HUES48 (cell line): ENCODE data around the gene SCAMP3.
A peak's percentile ranks its signal among the peaks of the same experiment; 100 is the strongest.

Source experiments
- H3K27ac ChIP-seq: one replicate; pipeline ENCODE4 v1.7.0; 2013; ENCODE audit warnings: low read depth, low read length, inconsistent platforms
- H3K27me3 ChIP-seq: 2 replicates; pipeline ENCODE4 v1.6.1; 2013; ENCODE audit warnings: mild to moderate bottlenecking, low read length; ENCODE audit not compliant: control insufficient read depth, insufficient read depth
- H3K36me3 ChIP-seq: 2 replicates; pipeline ENCODE4 v1.6.1; 2013; ENCODE audit warnings: low read length; ENCODE audit not compliant: control insufficient read depth, insufficient read depth
- H3K4me1 ChIP-seq: 2 replicates; pipeline ENCODE4 v1.6.1; 2013; ENCODE audit warnings: mild to moderate bottlenecking, low read length; ENCODE audit not compliant: control insufficient read depth, insufficient read depth
- H3K4me3 ChIP-seq: 2 replicates; pipeline ENCODE4 v1.5.1; 2013; ENCODE audit warnings: mild to moderate bottlenecking, low read depth, low read length
- H3K9ac ChIP-seq: 2 replicates; pipeline ENCODE4 v1.6.1; 2013; ENCODE audit warnings: mild to moderate bottlenecking, low read depth, low read length, moderate library complexity
- H3K9me3 ChIP-seq: 2 replicates; pipeline ENCODE4 v1.6.1; 2013; ENCODE audit warnings: low read length; ENCODE audit not compliant: control insufficient read depth, insufficient read depth

The SCAMP3 gene

DNA sequence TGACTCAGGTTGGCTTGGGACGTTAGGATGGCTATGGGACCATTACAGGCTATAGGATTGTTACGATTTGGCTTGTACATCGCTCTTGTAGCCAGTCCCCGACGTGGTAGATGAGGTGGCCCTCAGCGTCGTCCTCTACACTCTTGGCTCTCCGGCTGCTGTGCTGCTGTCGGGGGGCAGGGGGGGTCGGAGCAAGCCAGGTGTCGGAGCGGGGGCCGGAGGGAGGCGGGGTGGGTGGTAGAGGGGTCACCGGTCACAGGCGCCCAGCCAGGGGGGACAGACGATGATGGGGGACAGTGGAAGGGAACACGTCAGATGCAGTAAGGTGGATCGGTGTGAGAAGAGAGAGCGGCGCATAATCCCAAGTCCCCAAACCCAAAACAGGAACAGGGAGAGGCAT, 6.5 kb upstream of the SCAMP3 start:
- Histone ChIP-seq H3K9ac (no peak overlapping the region), H3K27ac (no peak overlapping the region), H3K4me1 (peaks cover 1% of the 10 kb centered on the region; the same call in 1 of the 2 replicates), H3K36me3 (peaks cover 79% of the 10 kb centered on the region), H3K27me3 (no peaks in the 10 kb centered on the region), H3K4me3 (no peak overlapping the region), H3K9me3 (no peaks in the 10 kb centered on the region)

DNA sequence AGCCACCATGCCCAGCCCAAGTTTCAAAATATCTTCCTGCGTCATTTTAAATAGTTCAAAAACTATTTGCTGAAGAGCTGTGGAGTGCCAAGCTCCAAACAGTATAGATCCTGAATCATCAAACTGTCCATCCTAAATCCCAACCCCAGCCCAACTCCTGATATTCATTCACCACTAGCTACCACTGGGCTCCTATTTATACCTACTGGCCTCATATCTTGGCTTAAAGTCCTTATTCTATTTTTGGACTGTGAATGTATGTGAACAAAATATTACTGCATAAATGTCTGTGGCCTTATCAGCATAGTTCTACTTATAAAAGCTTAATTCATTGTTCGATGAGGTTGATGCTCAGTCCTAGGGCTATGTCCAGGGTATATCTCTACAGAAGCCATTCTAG, 5.2 kb upstream of the SCAMP3 start:
- Histone ChIP-seq H3K27ac (no peak overlapping the region), H3K4me1 (no peaks in the 10 kb centered on the region), H3K27me3 (no peaks in the 10 kb centered on the region), H3K36me3 (peaks cover 90% of the 10 kb centered on the region), H3K9ac (no peak overlapping the region), H3K9me3 (no peaks in the 10 kb centered on the region), H3K4me3 (no peak overlapping the region)

DNA sequence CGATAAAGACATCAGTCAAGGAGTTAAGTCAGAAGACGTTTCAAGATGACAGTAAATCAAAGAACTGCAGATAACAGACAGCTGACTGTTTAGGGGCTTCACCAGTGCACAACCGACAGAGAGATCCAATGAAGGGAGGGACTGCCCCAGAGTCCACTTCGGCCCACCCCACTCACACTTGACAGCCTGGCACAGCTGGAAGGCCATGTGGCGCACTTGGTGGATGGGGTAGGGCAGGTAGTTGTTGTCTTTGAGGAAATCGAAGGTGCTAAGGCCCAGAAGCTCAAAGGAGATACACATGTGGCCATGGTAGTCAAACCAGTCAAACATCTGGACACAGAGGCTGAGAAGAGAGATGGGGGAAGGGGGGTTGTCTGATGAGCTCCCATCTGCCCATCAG, 4.4 kb upstream of the SCAMP3 start:
- Histone ChIP-seq H3K9me3 (no peaks in the 10 kb centered on the region), H3K27ac (no peak overlapping the region), H3K9ac (no peak overlapping the region), H3K27me3 (no peaks in the 10 kb centered on the region), H3K36me3 (peaks cover 86% of the 10 kb centered on the region), H3K4me1 (no peaks in the 10 kb centered on the region), H3K4me3 (no peak overlapping the region)

DNA sequence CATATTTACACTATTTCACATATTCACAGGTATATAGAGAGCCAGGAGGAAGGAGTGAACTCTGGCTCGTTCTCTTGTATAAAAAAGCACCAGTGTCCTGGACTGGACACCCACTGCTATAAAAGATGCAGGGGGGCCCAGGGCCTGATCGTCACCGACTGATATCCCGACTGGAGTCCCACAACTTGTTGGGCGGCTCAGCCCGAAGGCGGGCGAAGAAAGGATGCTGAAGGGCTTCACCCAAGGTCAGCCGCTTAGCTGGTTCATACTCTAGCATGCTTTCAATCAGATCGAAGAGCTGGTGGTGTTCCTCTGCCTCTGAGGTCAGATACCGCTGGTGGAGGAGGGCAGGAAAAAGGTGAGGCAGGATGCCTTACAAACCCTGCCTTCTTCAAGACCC, 907 bp upstream of the SCAMP3 start:
- Histone ChIP-seq H3K4me3 (no peak overlapping the region), H3K9me3 (no peaks in the 10 kb centered on the region), H3K36me3 (peaks cover 63% of the 10 kb centered on the region), H3K27me3 (no peaks in the 10 kb centered on the region), H3K27ac (peak overlapping the region; percentile 92), H3K9ac (no peak overlapping the region), H3K4me1 (peaks cover 8% of the 10 kb centered on the region)

DNA sequence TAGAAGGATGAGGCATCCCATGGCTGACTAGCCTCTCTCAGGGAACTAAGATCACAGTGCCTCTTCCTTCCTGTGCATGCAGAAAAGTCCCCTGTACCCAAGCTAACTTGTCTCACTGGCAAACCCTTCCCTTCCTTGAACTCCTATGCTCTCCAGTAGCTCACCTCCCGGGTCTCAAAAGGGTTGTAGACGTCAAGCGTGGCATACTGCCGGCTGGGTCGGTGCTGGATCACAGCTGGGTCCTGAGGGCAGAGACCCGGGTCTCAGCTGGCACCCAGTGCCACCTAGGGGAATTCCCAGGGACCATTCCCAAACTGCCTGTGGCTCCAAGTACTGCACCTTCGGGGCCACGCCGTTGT, 688 bp downstream of the SCAMP3 start:
- Histone ChIP-seq H3K9me3 (no peaks in the 10 kb centered on the region), H3K9ac (peak overlapping the region; percentile 75), H3K36me3 (peaks cover 55% of the 10 kb centered on the region)

DNA sequence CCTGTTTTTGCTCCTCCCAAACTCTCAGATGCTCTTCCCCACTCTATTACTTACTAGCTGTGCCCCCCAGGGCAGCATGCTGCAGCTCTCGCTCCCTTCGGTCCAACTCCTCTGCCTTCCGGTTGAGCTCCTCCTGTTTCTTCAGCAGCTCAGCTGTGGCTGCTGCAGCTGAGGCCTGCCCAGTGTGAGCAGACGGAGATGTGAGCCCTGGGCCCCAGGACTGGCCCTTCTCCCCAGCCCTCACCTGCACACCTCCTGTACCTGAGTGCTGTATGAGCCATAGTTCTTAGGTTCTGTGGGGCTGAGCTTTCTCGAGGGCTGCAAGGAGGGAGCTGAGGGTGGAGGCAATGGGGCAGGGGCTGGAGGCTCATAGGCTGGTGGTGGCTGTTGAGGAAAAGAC, 1.9 kb downstream of the SCAMP3 start:
- Histone ChIP-seq H3K36me3 (peaks cover 44% of the 10 kb centered on the region), H3K27ac (no peak overlapping the region), H3K4me1 (peaks cover 8% of the 10 kb centered on the region), H3K9me3 (no peaks in the 10 kb centered on the region), H3K9ac (no peak overlapping the region), H3K27me3 (no peaks in the 10 kb centered on the region), H3K4me3 (no peak overlapping the region)

More for the DNA sequence above, 688 bp downstream of the SCAMP3 start:
- Histone ChIP-seq H3K27me3 (no peaks in the 10 kb centered on the region), H3K27ac (peak overlapping the region; percentile 92), H3K4me1 (peaks cover 8% of the 10 kb centered on the region), H3K4me3 (peak overlapping the region; percentile 77)

DNA sequence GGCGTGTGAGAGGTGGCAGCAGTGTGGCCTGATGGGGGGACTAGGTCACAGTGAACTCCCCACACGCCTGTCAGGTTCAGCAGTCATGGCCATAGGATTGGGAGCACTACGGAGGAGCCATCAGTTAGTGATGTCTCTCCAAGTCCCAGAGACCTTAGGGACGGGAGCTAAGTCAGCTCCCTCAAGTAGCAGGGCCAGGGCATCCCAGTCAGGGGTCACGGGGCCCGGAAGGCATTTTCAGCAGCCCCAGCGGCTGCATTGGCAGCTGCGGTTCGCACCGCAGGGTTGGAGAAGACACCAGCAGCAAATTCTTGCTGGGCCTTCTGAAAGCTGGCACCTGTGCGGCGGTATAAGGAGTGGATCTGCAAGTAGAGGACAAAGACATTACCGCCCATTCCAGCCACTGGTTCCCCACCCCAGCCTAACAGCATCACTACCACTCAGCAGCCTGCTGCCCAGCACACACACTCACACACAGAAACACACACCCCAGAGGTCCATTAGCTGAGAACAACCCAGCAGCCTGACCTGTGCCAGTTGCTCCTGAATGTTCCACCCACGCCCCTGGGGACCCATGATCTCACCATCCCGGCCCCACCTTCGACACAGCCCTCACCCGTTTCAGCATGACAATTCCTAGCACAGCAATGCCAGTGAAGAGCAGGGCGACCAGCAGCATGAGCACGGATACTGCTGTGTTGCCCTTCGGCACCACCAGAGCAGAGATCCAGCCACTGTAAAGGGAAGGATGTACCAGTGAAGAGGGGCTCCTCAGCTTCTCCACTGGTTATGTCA, 5.9 kb downstream of the SCAMP3 start:
- Histone ChIP-seq H3K36me3 (peaks cover 18% of the 10 kb centered on the region), H3K9me3 (no peaks in the 10 kb centered on the region), H3K27ac (no peak overlapping the region), H3K4me3 (peak overlapping the region; percentile 79), H3K9ac (no peak overlapping the region), H3K4me1 (peaks cover 17% of the 10 kb centered on the region), H3K27me3 (no peaks in the 10 kb centered on the region)

DNA sequence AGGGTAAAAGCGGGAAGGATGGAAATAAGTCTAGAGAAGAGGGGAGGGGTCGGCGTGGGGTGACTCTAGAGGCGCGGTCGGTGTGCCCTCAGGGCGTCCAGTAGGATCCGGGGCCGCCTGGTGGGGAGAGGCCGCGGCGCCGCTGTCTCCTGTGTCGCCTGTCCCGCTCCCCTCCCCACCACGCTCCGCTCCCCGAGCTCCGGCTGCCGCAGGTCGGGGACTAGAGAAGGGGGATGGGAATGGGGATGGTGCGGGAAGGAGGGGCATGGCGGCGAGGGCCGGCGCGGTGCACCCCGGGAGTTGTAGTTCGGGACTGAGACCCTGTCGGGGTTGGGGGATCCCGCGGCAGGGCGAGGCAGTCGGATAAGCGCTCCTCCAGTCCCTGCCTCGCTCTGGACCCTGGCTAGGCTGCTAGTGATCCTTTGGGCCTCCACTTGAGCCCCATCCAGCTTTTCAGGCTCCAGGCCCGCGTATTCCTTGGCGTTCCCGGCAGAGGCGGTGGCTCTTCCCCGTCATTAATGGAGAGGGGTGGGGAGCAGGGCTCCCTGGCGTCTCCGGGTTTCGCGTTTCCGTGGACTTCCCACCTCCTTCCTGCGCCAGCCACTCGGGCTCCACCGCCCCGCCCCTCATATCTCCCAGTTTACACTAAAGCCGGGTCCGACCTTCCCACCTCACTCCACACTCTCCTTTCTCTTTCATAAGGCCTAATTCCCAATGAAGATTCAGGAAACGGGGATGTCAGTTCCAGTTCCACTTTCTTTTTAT, 6.7 kb downstream of the SCAMP3 start, which contains the start of gene ENTREP3:
Gene ENTREP3 (minus strand): TSS at position 241 of the 765 bp plus-strand sequence. CDS start 606 bp downstream, outside the sequence.
- no peaks in the 10 kb centered on the region for H3K9me3 ChIP-seq
- peak within 1 kb of the TSS; percentile 79 for H3K4me3 ChIP-seq
- H3K27ac ChIP-seq: peak within 1 kb of the TSS; percentile 68
- peaks cover 18% of the 10 kb centered on the region for H3K36me3 ChIP-seq
- peaks cover 13% of the 10 kb centered on the region; the same call in 1 of the 2 replicates for H3K4me1 ChIP-seq
- no peaks in the 10 kb centered on the region for H3K27me3 ChIP-seq
- H3K9ac ChIP-seq: 0 out of 2 replicates have a peak within 1 kb of the TSS, but pooled peaks have one; percentile 23

DNA sequence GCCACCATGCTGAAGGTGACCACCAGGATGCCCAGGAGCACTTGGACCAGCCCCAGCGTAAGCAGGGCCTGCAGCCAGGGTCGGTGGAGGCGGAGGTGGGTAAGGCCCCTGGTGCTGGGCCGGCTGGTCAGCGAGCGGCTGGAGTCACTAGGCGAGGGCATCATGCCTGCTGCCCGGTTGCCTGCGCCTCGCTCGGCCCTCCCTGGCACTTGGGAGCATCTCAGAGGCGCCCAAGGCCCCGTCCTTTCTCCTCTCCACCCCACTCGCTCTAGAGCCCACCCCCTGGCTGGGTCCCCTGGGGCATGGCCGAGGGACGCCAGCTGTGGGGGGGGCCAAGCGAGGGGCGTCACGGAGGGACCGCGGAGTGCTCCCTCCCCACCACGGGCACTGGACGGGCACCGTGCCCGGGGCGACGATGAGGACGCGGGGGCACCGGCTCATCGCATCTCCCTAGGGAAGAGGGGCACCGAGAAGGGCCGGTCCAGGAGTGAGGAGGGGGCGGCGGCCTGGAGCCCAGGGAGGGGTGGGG, 7.4 kb downstream of the SCAMP3 start:
- Histone ChIP-seq H3K27me3 (no peaks in the 10 kb centered on the region), H3K4me3 (peak overlapping the region; percentile 79), H3K36me3 (peaks cover 18% of the 10 kb centered on the region), H3K4me1 (peaks cover 13% of the 10 kb centered on the region; the same call in 1 of the 2 replicates), H3K27ac (no peak overlapping the region), H3K9me3 (no peaks in the 10 kb centered on the region), H3K9ac (no peak overlapping the region)

DNA sequence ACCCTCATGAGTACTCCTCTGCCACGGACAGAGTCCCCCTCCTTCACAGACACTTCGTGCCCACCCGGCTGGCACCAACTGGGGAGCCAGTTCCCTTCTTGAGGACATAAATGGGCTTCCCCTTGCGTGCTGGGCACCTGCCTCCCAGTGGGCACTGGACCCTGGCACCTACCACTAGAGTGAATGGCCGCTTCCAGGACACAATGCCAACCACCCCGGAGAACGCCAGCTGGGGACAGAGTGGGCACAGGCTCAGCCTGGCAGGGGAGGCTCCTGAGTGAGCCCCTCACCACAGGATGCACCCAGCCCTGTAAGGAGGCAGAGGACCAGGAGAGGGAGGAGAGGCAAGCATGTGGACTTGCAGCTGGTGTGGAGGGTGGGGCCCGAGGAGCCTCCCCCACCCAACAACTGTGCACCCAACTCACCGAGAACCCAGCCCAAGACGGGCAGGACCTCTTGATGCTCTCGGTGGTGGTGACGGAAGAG, 7.9 kb downstream of the SCAMP3 start:
- H3K36me3 ChIP-seq: peaks cover 13% of the 10 kb centered on the region
- H3K9ac ChIP-seq: no peak overlapping the region
- peak overlapping the region; percentile 79 for H3K4me3 ChIP-seq
- no peaks in the 10 kb centered on the region for H3K27me3 ChIP-seq
- H3K9me3 ChIP-seq: no peaks in the 10 kb centered on the region
- peaks cover 13% of the 10 kb centered on the region; the same call in 1 of the 2 replicates for H3K4me1 ChIP-seq
- H3K27ac ChIP-seq: no peak overlapping the region
